ENCODE data around the gene ANXA2. TPM values are rescaled to one million over a fixed set of nuclear protein-coding genes. Genes with fewer than 3 reads are reported as not detected.

ANXA2 gene
- total RNA-seq, 2 experiments from 2014 or later, result 26.5 to 43.4 TPM

DNA sequence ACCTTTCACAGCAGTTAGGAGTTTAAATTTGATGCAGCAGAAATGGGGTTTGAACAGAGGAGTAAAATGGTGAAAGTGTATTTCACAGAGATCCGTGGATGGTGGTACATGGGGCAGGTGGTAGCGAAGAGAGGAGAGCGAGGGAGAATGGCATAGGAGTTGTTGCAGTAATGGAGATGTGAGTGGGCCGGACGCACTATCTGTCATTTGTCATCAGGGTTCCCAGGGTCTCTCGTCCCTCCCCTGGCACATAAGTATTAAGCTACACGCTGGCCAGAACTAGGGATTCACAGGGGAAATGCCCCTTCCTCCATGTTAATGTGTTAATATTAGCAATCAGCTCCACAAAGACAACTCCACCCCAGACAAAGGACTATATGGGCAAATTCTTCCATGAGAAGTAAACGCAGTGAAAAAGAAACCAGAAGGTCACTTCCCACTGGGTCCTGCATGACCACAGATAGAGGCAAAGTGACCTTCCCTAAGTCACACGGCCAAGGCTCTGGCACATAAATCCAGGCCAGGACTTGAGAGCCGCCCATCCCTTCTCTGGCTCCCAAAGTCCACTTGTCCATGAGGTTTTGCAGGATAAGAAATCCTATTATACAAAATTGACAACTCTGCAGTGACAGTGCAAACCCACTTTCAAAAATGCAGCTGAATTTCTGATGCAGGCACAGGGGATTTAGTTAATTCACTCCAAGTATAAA lies 42.5 kb downstream of the ANXA2 start:
- H3K9me3 ChIP-seq (ENCODE audit: low read length), result no peaks in the 10 kb centered on the region
- intact Hi-C loops (cut with micrococcal nuclease; ENCODE audit: unreplicated experiment), result loop anchor here (5.0 kb wide), 2 partner anchors 152 to 562 kb away; no protein-coding TSS in a partner anchor
- BruUV-seq (replicated peaks), result no TSS peak
- no peak for TF ChIP-seq EZH2phosphoT487 (IDR thresholded peaks at IDR 0.05; ENCODE audit: borderline replicate concordance, low read depth, low read length)
- TF ChIP-seq, protein P1, sequence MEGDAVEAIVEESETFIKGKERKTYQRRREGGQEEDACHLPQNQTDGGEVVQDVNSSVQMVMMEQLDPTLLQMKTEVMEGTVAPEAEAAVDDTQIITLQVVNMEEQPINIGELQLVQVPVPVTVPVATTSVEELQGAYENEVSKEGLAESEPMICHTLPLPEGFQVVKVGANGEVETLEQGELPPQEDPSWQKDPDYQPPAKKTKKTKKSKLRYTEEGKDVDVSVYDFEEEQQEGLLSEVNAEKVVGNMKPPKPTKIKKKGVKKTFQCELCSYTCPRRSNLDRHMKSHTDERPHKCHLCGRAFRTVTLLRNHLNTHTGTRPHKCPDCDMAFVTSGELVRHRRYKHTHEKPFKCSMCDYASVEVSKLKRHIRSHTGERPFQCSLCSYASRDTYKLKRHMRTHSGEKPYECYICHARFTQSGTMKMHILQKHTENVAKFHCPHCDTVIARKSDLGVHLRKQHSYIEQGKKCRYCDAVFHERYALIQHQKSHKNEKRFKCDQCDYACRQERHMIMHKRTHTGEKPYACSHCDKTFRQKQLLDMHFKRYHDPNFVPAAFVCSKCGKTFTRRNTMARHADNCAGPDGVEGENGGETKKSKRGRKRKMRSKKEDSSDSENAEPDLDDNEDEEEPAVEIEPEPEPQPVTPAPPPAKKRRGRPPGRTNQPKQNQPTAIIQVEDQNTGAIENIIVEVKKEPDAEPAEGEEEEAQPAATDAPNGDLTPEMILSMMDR (conservative IDR thresholded peaks at IDR 0.05; ENCODE audit: low read length), result no peak
- DNase-seq (ENCODE audit: low spot score), result no peak
- no peaks in the 10 kb centered on the region for H3K4me1 ChIP-seq (ENCODE audit: insufficient read depth, low read length, poor library complexity, severe bottlenecking)
- CTCF ChIA-PET (ENCODE audit: unreplicated experiment), result no interaction called here
- no peaks in the 10 kb centered on the region for H3K36me3 ChIP-seq (ENCODE audit: insufficient read depth, low read length)
- no peak overlapping the region for H3K27ac ChIP-seq (ENCODE audit: low read depth, low read length, poor library complexity, severe bottlenecking)
- H3K79me2 ChIP-seq (ENCODE audit: insufficient read depth, low read depth, low read length), result no peaks in the 10 kb centered on the region
- no peak overlapping the region for H3K4me3 ChIP-seq (ENCODE audit: low read depth, low read length, poor library complexity, severe bottlenecking)
- H3K9me2 ChIP-seq (ENCODE audit: insufficient read depth, low read length), result no peaks in the 10 kb centered on the region
- no peaks in the 10 kb centered on the region for H4K20me1 ChIP-seq (ENCODE audit: insufficient read depth, low read length)
- H2AFZ ChIP-seq (ENCODE audit: low read length), result no peak overlapping the region
- POLR2A ChIA-PET, result interaction anchor here (0.7 kb wide), 1 partner anchor 1524 kb away, joined by 3 read pairs; no protein-coding TSS in a partner anchor
- H3K4me2 ChIP-seq (ENCODE audit: low read length), result no peak overlapping the region

- no peak overlapping the region for H2AFZ ChIP-seq (ENCODE audit: low read length)
- H3K4me2 ChIP-seq (ENCODE audit: low read length), result no peak overlapping the region
- H3K4me3 ChIP-seq (ENCODE audit: low read depth, low read length, poor library complexity, severe bottlenecking), result no peak overlapping the region
- no peaks in the 10 kb centered on the region for H3K9me2 ChIP-seq (ENCODE audit: insufficient read depth, low read length)
- H3K4me1 ChIP-seq (ENCODE audit: insufficient read depth, low read length, poor library complexity, severe bottlenecking), result no peaks in the 10 kb centered on the region
- no peaks in the 10 kb centered on the region for H3K9me3 ChIP-seq (ENCODE audit: low read length)
- ChIA-PET CTCF (ENCODE audit: unreplicated experiment) (no interaction called here), POLR2A (interaction anchor here (0.6 kb wide), 1 partner anchor 167 kb away, joined by 3 read pairs; no protein-coding TSS in a partner anchor)
- H3K79me2 ChIP-seq (ENCODE audit: insufficient read depth, low read depth, low read length), result no peaks in the 10 kb centered on the region
- no peaks in the 10 kb centered on the region for H4K20me1 ChIP-seq (ENCODE audit: insufficient read depth, low read length)
- H3K27ac ChIP-seq (ENCODE audit: low read depth, low read length, poor library complexity, severe bottlenecking), result no peak overlapping the region
- intact Hi-C loops (cut with micrococcal nuclease; ENCODE audit: unreplicated experiment), result no loop called here
- H3K36me3 ChIP-seq (ENCODE audit: insufficient read depth, low read length), result no peaks in the 10 kb centered on the region
- no peak for DNase-seq (ENCODE audit: low spot score)
- TF ChIP-seq EZH2phosphoT487 (IDR thresholded peaks at IDR 0.05; ENCODE audit: borderline replicate concordance, low read depth, low read length), result no peak
- TF ChIP-seq, protein P1 (conservative IDR thresholded peaks at IDR 0.05; ENCODE audit: low read length), result no peak
- no TSS peak for BruUV-seq (replicated peaks)
Observed at GRCh38 chr15:60353245-60353920, 44.4 kb downstream of the ANXA2 start.

- Histone ChIP-seq H3K79me2 (ENCODE audit: insufficient read depth, low read depth, low read length) (no peaks in the 10 kb centered on the region), H3K4me3 (ENCODE audit: low read depth, low read length, poor library complexity, severe bottlenecking) (no peak overlapping the region), H3K36me3 (ENCODE audit: insufficient read depth, low read length) (no peaks in the 10 kb centered on the region), H3K4me1 (ENCODE audit: insufficient read depth, low read length, poor library complexity, severe bottlenecking) (no peaks in the 10 kb centered on the region), H3K4me2 (ENCODE audit: low read length) (no peak overlapping the region), H3K9me2 (ENCODE audit: insufficient read depth, low read length) (no peaks in the 10 kb centered on the region), H2AFZ (ENCODE audit: low read length) (no peak overlapping the region), H3K27ac (ENCODE audit: low read depth, low read length, poor library complexity, severe bottlenecking) (no peak overlapping the region), H4K20me1 (ENCODE audit: insufficient read depth, low read length) (no peaks in the 10 kb centered on the region), H3K9me3 (ENCODE audit: low read length) (no peaks in the 10 kb centered on the region)
- DNase-seq (ENCODE audit: low spot score), result no peak
- TF ChIP-seq EZH2phosphoT487 (IDR thresholded peaks at IDR 0.05; ENCODE audit: borderline replicate concordance, low read depth, low read length), result no peak
- TF ChIP-seq, protein P1 (conservative IDR thresholded peaks at IDR 0.05; ENCODE audit: low read length), result no peak
- intact Hi-C loops (cut with micrococcal nuclease; ENCODE audit: unreplicated experiment), result no loop called here
- CTCF ChIA-PET (ENCODE audit: unreplicated experiment), result no interaction called here
- POLR2A ChIA-PET, result interaction anchor here (0.6 kb wide), 1 partner anchor 212 kb away, joined by 3 read pairs; no protein-coding TSS in a partner anchor
- BruUV-seq (replicated peaks), result no TSS peak
Observed at GRCh38 chr15:60352525-60352924, 45.3 kb downstream of the ANXA2 start.
